CD8-positive, alpha-beta memory T cell (primary cell): ENCODE data around the gene RAG2. TPM values are rescaled to one million over a fixed set of nuclear protein-coding genes. Genes with fewer than 3 reads are reported as not detected.
A peak's percentile ranks its signal among the peaks of the same experiment; 100 is the strongest.

ENCODE experiments used
- CTCF ChIA-PET: fragments of 350-600 bp; sonication (Branson Sonifier 250); formaldehyde crosslinking; loops from one replicate; lab custom pipeline; 2021; ENCODE audit warnings: antibody characterized with exemption; lab: Charles Lee
- POLR2A ChIA-PET: fragments of 350-600 bp; sonication (Branson Sonifier 250); formaldehyde crosslinking; loops from one replicate; lab custom pipeline; 2021; ENCODE audit warnings: antibody characterized with exemption; lab: Charles Lee
- DNase-seq, 5 donors: peaks; one replicate each; pipeline versions ENCODE4 v3.0.0 to v3.0.0-alpha.2; 2020 to 2022; ENCODE audit warnings: mixed read lengths in 1 of 5
- H3K27ac ChIP-seq: one replicate; pipeline ENCODE4 v1.7.0; 2013; ENCODE audit warnings: low read depth, mild to moderate bottlenecking, low read length, moderate library complexity
- H3K27me3 ChIP-seq: 2 replicates; pipeline ENCODE4 v1.7.0; 2013; ENCODE audit warnings: low read length, mild to moderate bottlenecking; ENCODE audit not compliant: insufficient read depth, poor library complexity, severe bottlenecking
- H3K36me3 ChIP-seq: 2 replicates; pipeline ENCODE4 v1.7.0; 2013; ENCODE audit warnings: mild to moderate bottlenecking, low read length, moderate library complexity; ENCODE audit not compliant: insufficient read depth
- H3K4me1 ChIP-seq: 2 replicates; pipeline ENCODE4 v1.7.0; 2013; ENCODE audit warnings: mild to moderate bottlenecking, low read length, moderate library complexity; ENCODE audit not compliant: insufficient read depth
- H3K4me3 ChIP-seq: 2 replicates; pipeline ENCODE4 v1.7.0; 2013; ENCODE audit warnings: mild to moderate bottlenecking, low read length
- H3K9me3 ChIP-seq: 2 replicates; pipeline ENCODE4 v1.7.0; 2013; ENCODE audit warnings: mild to moderate bottlenecking, low read length
- H3K27ac Mint-ChIP-seq, 8 donors: one replicate each; pipeline ENCODE4 v1.8.0; 2020 to 2021; ENCODE audit warnings: mixed read lengths in 8 of 8, mild to moderate bottlenecking in 6 of 8, inconsistent platforms in 3 of 8, moderate library complexity in 3 of 8
- H3K27me3 Mint-ChIP-seq, 2 donors: one replicate each; pipeline ENCODE4 v1.8.0; 2020 to 2021; ENCODE audit warnings: mixed read lengths in 2 of 2, mild to moderate bottlenecking in 1 of 2, moderate library complexity in 1 of 2
- H3K36me3 Mint-ChIP-seq, 3 donors: one replicate each; pipeline ENCODE4 v1.8.0; 2020 to 2021; ENCODE audit warnings: mixed read lengths in 3 of 3, inconsistent platforms in 1 of 3, mild to moderate bottlenecking in 1 of 3
- H3K4me1 Mint-ChIP-seq, 3 donors: one replicate each; pipeline ENCODE4 v1.8.0; 2020 to 2021; ENCODE audit warnings: mixed read lengths in 3 of 3, inconsistent platforms in 1 of 3, mild to moderate bottlenecking in 1 of 3
- H3K4me3 Mint-ChIP-seq, 7 donors: one replicate each; pipeline ENCODE4 v1.8.0; 2020 to 2021; ENCODE audit warnings: mixed read lengths in 7 of 7, mild to moderate bottlenecking in 6 of 7, moderate library complexity in 4 of 7, inconsistent platforms in 2 of 7
- H3K9me3 Mint-ChIP-seq, 5 donors: one replicate each; pipeline ENCODE4 v1.8.0; 2020 to 2022; ENCODE audit warnings: mixed read lengths in 5 of 5, mild to moderate bottlenecking in 3 of 5, moderate library complexity in 2 of 5, inconsistent platforms in 1 of 5
- polyA plus RNA-seq: library from polyadenylated mRNA; unstranded; fragments of 300-500 nt; fragmentation: Illumina TruSeq; gene quantifications from one replicate; pipeline ENCODE4 v1.2.3, GENCODE V29; 2021
- total RNA-seq, 2 experiments: library from RNA; stranded (reverse); gene quantifications; one replicate each; pipeline ENCODE4 v1.2.3, GENCODE V29; 2021

The RAG2 gene
- total and polyA plus RNA-seq, 3 experiments from 2014 or later, result not detected

DNA sequence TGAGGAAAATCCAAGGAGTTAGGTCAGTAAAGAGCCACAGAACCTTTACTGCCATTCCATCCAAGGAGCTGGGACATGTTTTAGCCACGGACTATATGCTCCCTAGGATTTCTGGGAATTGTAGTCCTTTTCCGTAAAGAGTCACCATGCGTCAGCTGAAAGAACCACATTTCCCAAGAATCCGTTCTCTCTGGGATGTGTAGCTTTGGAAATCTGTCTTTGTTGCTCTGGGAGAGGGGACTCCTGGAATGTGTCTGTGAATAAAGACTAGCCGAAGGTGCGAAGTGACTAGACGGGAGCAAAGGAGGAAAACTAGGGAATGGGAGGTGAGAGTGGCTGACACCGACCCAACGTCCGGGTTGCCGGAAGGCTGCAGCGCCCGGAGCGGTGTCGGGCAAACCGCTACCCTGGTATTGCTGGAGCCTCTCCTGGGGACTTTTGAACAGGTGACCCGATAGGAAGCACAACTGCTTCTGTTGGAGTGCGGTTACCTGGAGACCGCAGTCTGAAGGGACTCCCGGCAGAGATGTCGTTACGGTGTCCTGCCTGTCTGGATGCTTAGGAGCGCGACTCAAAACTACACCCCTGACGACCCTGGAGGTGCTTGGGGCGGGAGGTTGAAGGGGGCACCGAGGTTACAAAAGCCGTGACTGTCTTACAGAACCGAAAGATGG, 3.6 kb downstream of the RAG2 start, which contains the start of gene IFTAP:
Gene IFTAP (plus strand): TSS at position 187 of the 674 bp plus-strand sequence. CDS start 15,602 bp downstream, outside the sequence.
- Histone ChIP-seq H3K36me3 (no peaks in the 10 kb centered on the region), H3K4me1 (no peaks in the 10 kb centered on the region), H3K27ac (no peak within 1 kb of the TSS), H3K9me3 (no peaks in the 10 kb centered on the region), H3K27me3 (peaks cover 17% of the 10 kb centered on the region), H3K4me3 (peak within 1 kb of the TSS; percentile 70)
- Mint-ChIP-seq H3K4me3 (peak within 1 kb of the TSS; percentile 87 to 95 (median 93)), H3K36me3 (peaks cover 0 to 2% (median 0%) of the 10 kb centered on the region in 3 donors), H3K27me3 (peaks cover 22 to 63% of the 10 kb centered on the region in 2 donors), H3K4me1 (peaks cover 6 to 14% (median 10%) of the 10 kb centered on the region in 3 donors), H3K9me3 (no peaks in the 10 kb centered on the region), H3K27ac (peak within 1 kb of the TSS in 5 of 8 donors; percentile 38 to 77 (median 59))
- ChIA-PET CTCF (no interaction called here), POLR2A (no interaction called here)
- peak in 2 of 5 donors; percentile 17 to 25 for DNase-seq

DNA sequence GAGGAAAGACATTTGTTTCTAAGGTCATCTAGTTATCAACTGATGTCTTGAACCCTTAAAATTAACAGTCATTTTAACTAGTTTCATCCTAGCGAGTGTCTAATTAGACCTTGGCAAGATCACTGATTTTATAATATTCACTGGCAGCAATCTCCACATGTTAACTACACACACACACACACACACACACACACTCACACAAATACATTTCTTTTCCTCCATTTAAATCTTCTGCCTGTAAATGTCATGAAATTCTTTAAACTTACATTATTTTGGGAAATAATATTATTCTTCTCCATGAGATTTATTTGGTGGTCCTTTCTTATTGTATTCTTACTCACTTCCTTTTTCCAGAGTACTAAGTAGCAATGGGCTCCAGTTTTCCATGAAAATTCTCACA, 6.6 kb downstream of the RAG2 start:
- H3K4me1 ChIP-seq, result no peaks in the 10 kb centered on the region
- Mint-ChIP-seq H3K27ac (no peak overlapping the region), H3K4me1 (peaks cover 6 to 14% (median 10%) of the 10 kb centered on the region in 3 donors), H3K4me3 (no peak overlapping the region), H3K27me3 (peaks cover 22 to 77% of the 10 kb centered on the region in 2 donors), H3K9me3 (no peaks in the 10 kb centered on the region), H3K36me3 (peaks cover 0 to 2% (median 0%) of the 10 kb centered on the region in 3 donors)
- H3K4me3 ChIP-seq, result no peak overlapping the region
- H3K27ac ChIP-seq, result no peak overlapping the region
- no peaks in the 10 kb centered on the region for H3K36me3 ChIP-seq
- H3K27me3 ChIP-seq, result peaks cover 22% of the 10 kb centered on the region
- no peaks in the 10 kb centered on the region for H3K9me3 ChIP-seq
- ChIA-PET POLR2A (no interaction called here), CTCF (no interaction called here)
- DNase-seq, result no peak

DNA sequence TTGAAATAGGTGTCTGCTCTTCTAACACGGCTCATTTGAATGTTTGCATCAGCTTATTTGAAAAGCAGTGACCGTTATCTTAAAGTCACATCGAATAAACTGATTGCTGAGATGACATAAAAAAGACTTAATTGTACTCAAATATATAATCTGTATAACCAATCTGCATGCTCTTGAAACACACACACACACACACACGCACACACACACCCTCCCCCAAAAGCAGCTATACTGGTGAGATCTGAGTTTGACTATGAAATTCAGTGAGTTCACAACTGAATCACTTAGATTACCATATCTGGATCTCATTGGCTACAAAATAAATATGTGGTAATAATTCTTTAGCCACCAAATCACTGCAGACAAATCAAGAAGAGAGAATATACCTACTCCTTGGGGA, 7.5 kb downstream of the RAG2 start:
- peaks cover 6 to 14% (median 10%) of the 10 kb centered on the region in 3 donors for H3K4me1 Mint-ChIP-seq
- peaks cover 0 to 2% (median 0%) of the 10 kb centered on the region in 3 donors for H3K36me3 Mint-ChIP-seq
- ChIA-PET CTCF (no interaction called here), POLR2A (no interaction called here)
- H3K36me3 ChIP-seq, result no peaks in the 10 kb centered on the region
- H3K9me3 ChIP-seq, result no peaks in the 10 kb centered on the region
- no peak overlapping the region for H3K4me3 Mint-ChIP-seq
- no peak overlapping the region for H3K27ac ChIP-seq
- DNase-seq, result no peak
- no peaks in the 10 kb centered on the region for H3K9me3 Mint-ChIP-seq
- H3K4me3 ChIP-seq, result no peak overlapping the region
- peaks cover 20% of the 10 kb centered on the region for H3K27me3 ChIP-seq
- peaks cover 25 to 70% of the 10 kb centered on the region in 2 donors for H3K27me3 Mint-ChIP-seq
- H3K27ac Mint-ChIP-seq, result no peak overlapping the region
- H3K4me1 ChIP-seq, result no peaks in the 10 kb centered on the region

DNA sequence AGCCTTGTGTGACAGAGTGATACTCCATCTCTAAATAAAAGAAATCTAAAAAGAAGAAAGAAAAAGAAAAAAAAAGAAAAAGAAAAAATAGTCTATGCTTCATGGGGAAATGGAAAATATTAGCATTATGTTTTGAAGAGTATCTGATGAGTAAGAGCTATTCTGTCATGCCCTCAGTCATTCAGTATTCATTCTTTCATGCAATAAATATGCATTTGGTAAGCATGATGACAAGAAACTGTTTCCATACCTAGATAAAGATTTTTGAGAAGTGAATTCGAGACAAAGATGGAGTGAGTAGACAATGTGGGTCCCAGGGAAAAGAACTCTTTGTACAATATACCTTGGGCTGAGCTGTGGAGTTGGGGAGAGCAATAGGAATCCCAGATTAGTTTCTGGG, 9.9 kb downstream of the RAG2 start:
- POLR2A ChIA-PET, result no interaction called here
- H3K27me3 Mint-ChIP-seq, result peaks cover 13 to 50% of the 10 kb centered on the region in 2 donors
- H3K27ac Mint-ChIP-seq, result no peak overlapping the region

DNA sequence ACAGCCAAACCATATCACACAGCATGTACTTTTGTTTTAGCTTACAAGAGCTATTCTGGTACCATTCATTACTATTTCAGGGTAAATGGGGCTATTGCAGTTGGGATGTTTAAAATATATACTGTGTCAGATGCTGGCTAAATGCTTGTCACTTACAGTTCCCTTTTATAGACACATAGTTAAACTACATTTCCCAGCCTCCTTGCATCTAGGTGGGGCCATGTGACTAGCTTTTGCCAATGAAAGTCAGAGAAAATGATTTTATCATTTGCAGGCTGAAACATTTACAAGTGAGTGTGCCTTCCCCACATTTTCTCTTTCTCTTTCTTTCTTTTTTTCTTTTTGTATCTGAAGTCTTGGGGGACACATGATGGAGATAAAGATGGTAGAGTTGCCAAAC, 11.5 kb downstream of the RAG2 start:
- Mint-ChIP-seq H3K27ac (no peak overlapping the region), H3K36me3 (peaks cover 0 to 8% (median 0%) of the 10 kb centered on the region in 3 donors), H3K4me3 (no peak overlapping the region), H3K9me3 (peaks cover 0 to 7% (median 4%) of the 10 kb centered on the region in 5 donors), H3K27me3 (peaks cover 13 to 48% of the 10 kb centered on the region in 2 donors), H3K4me1 (no peaks in the 10 kb centered on the region)
- peaks cover 5% of the 10 kb centered on the region for H3K27me3 ChIP-seq
- no peak overlapping the region for H3K27ac ChIP-seq
- H3K36me3 ChIP-seq, result no peaks in the 10 kb centered on the region
- ChIA-PET CTCF (no interaction called here), POLR2A (no interaction called here)
- no peak overlapping the region for H3K4me3 ChIP-seq
- H3K4me1 ChIP-seq, result no peaks in the 10 kb centered on the region
- H3K9me3 ChIP-seq, result no peaks in the 10 kb centered on the region
- no peak for DNase-seq

More for the DNA sequence above, 9.9 kb downstream of the RAG2 start:
- no peak for DNase-seq
- Mint-ChIP-seq H3K4me1 (no peaks in the 10 kb centered on the region), H3K4me3 (no peak overlapping the region), H3K9me3 (peaks cover 0 to 3% (median 0%) of the 10 kb centered on the region in 5 donors), H3K36me3 (no peaks in the 10 kb centered on the region)
- Histone ChIP-seq H3K27me3 (peaks cover 5% of the 10 kb centered on the region), H3K9me3 (no peaks in the 10 kb centered on the region), H3K4me3 (no peak overlapping the region), H3K36me3 (no peaks in the 10 kb centered on the region), H3K27ac (no peak overlapping the region), H3K4me1 (no peaks in the 10 kb centered on the region)
- CTCF ChIA-PET, result no interaction called here

DNA sequence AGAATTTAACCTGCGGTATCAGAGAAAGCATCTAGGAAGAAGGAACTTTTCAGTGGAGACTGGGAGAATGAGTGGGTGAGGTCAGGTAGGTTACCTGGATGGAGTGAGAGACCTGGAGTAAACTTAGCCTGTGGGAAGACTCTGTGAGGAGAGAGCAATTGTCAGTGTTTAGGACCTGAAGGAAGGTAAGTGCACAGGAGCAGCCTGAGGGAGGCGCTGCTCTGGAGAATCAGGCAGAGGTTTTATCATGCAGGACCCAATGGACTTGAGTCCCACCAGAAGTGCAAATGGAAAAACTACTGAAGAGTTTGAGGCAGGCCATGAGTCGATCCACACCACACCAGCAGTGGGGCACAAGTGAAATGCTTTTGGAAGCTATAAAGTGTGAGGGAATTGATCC, 14.4 kb downstream of the RAG2 start:
- Mint-ChIP-seq H3K9me3 (peaks cover 0 to 9% (median 5%) of the 10 kb centered on the region in 5 donors), H3K4me3 (no peak overlapping the region), H3K36me3 (peaks cover 0 to 8% (median 0%) of the 10 kb centered on the region in 3 donors), H3K4me1 (no peaks in the 10 kb centered on the region), H3K27me3 (peaks cover 10 to 27% of the 10 kb centered on the region in 2 donors), H3K27ac (no peak overlapping the region)
- Histone ChIP-seq H3K9me3 (no peaks in the 10 kb centered on the region), H3K27ac (no peak overlapping the region), H3K36me3 (no peaks in the 10 kb centered on the region), H3K4me3 (no peak overlapping the region), H3K4me1 (no peaks in the 10 kb centered on the region), H3K27me3 (no peaks in the 10 kb centered on the region)
- CTCF ChIA-PET, result no interaction called here
- POLR2A ChIA-PET, result no interaction called here
- DNase-seq, result no peak

DNA sequence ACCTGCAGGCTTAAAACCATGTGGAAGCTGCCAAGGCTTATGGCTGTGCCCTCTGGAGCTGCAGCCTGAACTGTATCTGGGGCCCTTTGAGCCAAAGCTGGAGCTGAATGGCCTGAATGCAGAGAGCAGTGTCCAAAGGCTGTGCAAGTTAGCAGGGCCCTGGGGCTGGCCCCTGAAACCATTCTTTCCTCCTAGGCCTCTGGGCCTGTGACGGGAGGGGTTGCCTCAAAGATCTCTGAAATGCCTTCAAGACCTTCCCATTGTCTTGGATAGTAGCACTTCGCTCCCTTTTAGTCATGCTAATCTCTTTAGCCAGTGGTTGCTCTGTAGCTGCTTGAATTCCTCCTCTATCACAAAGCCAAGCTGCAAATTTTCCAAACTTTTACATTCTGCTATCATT, 16.5 kb downstream of the RAG2 start:
- Histone ChIP-seq H3K4me3 (no peak overlapping the region), H3K9me3 (no peaks in the 10 kb centered on the region), H3K27ac (no peak overlapping the region), H3K27me3 (no peaks in the 10 kb centered on the region), H3K4me1 (no peaks in the 10 kb centered on the region), H3K36me3 (no peaks in the 10 kb centered on the region)
- ChIA-PET CTCF (interaction anchor here (1.8 kb wide), 1 partner anchor 71 kb away, joined by 5 read pairs; the partner anchor contains the start of gene TRAF6), POLR2A (no interaction called here)
- DNase-seq, result no peak
- Mint-ChIP-seq H3K27ac (no peak overlapping the region), H3K4me3 (no peak overlapping the region), H3K4me1 (no peaks in the 10 kb centered on the region), H3K27me3 (peaks cover 10 to 17% of the 10 kb centered on the region in 2 donors), H3K36me3 (peaks cover 0 to 8% (median 0%) of the 10 kb centered on the region in 3 donors), H3K9me3 (peaks cover 0 to 9% (median 5%) of the 10 kb centered on the region in 5 donors)

DNA sequence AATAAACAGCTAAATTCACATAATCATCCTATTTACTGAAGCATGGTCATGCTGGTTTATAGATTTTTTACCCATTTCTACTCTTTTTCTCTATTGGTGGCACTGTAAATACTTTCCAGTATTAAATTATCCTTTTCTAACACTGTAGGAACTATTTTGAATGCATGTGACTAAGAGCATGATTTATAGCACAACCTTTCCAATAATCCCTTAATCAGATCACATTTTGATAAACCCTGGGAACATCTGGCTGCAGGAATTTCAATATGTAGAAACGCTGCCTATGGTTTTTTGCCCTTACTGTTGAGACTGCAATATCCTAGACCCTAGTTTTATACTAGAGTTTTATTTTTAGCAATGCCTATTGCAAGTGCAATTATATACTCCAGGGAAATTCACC, 19.6 kb downstream of the RAG2 start:
- DNase-seq, result no peak
- Mint-ChIP-seq H3K4me3 (no peak overlapping the region), H3K27me3 (peaks cover 18 to 28% of the 10 kb centered on the region in 2 donors), H3K9me3 (peaks cover 0 to 8% (median 5%) of the 10 kb centered on the region in 5 donors), H3K27ac (no peak overlapping the region), H3K36me3 (peaks cover 1 to 16% (median 6%) of the 10 kb centered on the region in 3 donors), H3K4me1 (no peaks in the 10 kb centered on the region)
- Histone ChIP-seq H3K9me3 (no peaks in the 10 kb centered on the region), H3K27me3 (no peaks in the 10 kb centered on the region), H3K4me3 (no peak overlapping the region), H3K4me1 (no peaks in the 10 kb centered on the region), H3K27ac (no peak overlapping the region), H3K36me3 (no peaks in the 10 kb centered on the region)
- CTCF ChIA-PET, result no interaction called here
- POLR2A ChIA-PET, result no interaction called here
